DMS53 (cell line): ENCODE results near the gene SOCS1.

Experiments used
- DNase-seq: peaks from one replicate; lab custom pipeline; 2025; lab: John Stamatoyannopoulos, UW

The SOCS1 gene

GRCh38 chr16:11260596-11260966, 4.6 kb upstream of the SOCS1 start:
- DNase-seq = no peak

- DNase-seq = no peak
These were observed 3.9 kb upstream of the SOCS1 start for GRCh38 chr16:11259655-11260595.

DNA sequence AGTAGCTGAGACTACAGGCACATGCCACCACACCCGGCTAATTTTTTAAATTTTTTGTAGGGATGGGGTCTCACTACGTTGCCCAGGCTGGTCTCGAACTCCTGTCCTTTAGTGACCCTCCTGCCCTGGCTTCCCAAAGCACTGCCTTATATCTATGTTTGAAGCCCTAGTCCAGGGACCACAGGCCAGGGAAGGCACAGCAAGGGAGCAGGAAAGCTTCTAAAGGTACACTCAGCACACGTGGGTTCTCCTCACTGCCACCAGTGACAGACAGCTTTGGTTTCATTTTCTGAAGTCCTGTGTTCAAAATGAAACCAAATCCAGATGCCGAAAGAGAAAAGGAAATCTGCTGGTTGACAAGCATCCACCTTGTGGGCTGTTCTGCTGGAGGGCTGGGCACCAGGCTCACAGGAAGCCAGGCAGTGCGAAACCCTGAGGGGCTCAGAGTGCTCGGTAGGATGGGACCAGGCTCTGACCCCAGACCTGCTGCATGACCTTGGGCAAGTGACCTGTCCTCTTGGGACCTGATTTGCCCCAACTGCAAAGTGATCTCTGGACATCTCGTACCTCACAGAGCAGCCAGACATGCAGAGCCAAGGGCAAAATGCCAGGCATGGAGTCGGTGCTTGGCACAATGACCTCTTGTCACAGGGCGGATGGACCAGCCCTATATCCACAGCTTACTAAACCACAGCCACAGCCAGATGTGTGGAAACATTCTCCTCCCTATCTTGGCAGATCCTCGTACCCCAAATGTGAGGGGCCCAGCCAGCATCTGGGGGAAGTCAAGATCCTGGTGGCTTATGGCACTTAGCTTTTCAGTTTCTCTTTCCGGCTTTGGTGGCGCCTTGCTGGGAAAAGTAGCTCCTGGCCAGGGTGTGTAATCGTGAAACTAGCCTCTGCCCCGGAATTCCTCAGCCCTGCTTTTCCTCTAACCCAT, 2.8 kb upstream of the SOCS1 start:
- peak; percentile 30 for DNase-seq

DNA sequence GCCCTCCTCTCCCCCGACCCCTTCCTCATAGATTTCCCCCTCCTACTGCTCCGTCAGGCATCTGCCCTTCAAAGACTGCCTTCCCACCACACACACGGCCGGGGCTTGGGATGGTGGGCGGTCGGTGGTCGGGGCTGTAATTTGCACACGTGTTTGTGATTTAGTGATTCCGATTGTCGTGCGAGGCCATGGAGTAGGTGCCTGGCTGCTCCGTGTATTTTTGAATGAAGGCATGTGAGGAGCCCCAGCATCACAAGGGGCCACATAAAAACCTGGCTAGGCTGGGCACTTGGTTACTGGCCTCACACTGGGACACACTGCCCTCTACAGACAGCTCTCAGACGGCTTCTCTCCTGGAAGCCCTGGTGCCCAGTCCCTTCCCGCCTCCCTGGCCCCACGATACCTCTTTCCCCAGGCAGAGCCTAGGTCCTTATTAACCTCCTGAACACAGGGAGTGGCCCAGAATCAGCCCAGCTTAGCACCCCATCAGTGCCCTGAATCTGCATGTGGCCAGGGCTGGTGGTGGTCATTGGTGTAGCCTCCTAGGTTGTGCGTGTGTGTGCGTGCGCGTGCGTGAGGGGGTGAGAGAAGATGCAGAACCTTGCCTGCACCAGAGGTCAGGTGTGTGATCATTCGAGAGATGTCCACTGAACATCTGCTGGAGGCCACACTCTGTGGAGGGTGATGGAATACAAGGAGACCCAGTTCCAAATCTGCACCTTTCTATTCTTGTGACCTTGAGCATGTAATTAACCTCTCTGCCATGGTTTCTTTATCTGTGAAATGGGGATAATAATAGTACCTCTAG, 1.3 kb upstream of the SOCS1 start:
- peak; percentile 88 for DNase-seq

- DNase-seq = peak; percentile 68
These were observed 692 bp upstream of the SOCS1 start for GRCh38 chr16:11256661-11257130.

GRCh38 chr16:11254913-11255736, 879 bp downstream of the SOCS1 start:
- peak; percentile 81 for DNase-seq

GRCh38 chr16:11253995-11254912, 1.8 kb downstream of the SOCS1 start:
- DNase-seq = no peak

DNA sequence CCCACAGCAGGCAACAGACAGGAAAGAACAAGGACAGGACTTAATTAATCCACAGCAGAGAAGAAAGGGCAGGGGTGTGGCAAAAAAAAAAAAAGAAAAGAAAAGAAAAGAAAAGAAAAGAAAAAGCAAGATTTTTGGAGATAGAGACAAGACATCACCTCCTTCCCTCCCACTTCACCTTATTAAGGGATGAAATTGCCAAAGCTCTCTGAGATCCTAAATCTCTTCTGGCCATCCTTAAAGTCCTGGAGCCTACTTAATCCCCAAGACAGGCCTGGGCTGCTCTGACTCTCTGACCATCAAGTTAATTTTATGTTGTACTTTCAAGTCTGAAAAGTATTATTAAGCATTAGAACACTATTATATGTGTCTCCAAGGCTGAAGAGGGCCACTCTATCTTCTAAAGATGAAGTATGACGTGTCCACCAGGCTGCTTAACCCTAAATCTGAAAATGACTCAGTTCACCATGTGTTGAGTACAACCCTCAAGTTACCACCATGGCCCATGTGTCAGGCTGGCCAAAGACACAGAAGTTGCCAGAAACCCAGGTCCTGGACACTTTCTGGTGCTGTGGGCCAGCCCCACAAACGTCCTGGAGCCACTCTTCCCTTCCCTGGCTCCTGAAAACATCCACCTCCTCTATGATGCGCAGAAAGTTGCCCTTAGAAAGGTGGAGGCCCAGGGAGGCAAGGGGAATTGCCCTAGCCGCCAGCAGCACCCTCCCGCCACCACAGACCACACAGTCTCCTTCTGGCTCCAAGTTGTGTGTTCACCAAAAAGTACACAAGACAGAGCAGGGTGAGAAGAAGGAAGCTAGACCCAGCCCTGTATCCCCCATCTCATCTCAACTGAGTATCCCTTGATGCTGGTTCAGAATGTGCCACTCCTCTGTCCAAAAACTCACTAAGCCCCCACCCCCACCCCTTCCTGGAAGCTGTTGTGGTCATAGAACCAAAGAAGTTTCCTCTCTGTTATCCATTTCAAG, 2.7 kb downstream of the SOCS1 start:
- no peak for DNase-seq

GRCh38 chr16:11252482-11252931, 3.5 kb downstream of the SOCS1 start:
- no peak for DNase-seq

GRCh38 chr16:11251525-11252481, 4.2 kb downstream of the SOCS1 start:
- DNase-seq = no peak

DNA sequence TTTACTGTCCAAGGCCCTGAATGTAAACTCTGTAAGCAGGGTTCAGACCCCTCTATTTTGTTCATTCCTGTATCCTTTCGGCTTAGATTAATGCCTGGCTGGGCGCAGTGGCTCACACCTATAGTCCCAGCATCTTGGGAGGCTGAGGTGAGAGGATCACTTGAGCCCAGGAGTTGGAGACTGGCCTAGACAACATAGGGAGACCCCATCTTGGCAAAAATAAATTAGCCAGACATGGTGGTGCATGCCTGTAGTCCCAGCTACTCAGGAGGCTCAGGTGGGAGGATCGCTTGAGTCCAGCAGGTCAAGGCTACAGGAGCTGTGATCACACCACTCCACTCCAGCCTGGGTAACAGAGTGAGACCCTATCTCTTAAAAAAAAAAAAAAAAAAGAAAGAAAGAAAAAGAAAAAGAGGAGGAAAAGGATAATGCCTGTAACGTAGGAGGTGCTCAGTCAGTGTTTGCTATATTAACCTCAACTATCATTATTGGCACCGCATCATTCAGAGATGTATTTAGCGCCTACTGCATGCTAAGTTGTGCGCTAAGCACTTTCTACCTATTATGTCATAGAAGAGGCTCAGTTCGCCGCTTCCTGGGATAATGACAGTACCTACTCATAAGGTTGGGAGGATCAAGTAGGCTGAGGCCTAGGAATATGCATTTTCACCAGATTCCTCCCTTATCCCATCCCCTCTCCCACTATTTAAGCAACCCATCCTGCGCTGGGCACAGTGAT, 5.0 kb downstream of the SOCS1 start:
- no peak for DNase-seq

- peak; percentile 21 for DNase-seq
These were observed 5.8 kb downstream of the SOCS1 start for GRCh38 chr16:11250091-11250785.

- no peak for DNase-seq
These were observed 6.6 kb downstream of the SOCS1 start for GRCh38 chr16:11249233-11250061.

DNA sequence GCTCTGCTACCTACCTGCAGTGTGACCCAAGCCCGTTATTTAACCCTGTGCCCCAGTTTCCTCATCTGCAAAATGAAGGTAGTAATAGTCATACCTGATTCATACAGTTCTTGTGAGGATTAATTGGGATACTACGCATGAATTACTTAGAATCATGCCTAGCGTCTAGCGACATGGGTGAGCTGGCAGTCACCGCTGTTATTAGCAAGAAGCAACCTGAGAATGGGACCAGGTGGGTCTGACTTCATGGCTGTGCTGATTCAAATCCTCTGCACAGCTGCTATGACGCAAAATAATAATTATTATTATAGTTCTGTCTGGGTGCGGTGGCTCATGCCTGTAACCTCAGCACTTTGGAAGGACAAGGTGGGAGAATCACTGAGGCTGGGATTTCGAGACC, 7.9 kb downstream of the SOCS1 start:
- DNase-seq = no peak

DNA sequence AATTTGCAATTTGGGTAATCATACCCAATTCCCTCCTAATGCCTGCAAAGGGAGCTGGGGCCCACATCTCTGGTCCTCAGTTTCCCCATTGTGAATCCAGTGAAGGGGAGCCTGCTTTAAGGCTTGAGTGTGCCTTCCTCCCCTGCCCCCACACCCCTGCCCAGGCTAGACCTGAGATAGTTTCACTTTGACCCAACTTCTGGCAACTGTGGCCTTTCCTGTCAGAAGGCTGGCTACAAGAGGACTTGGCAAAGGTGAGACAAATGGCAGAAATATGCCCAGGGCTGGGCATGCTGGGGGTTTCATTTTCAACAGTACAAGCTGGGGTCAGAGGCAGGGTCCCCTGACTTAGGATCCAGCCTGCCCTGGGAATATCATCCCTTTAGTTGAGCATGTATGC, 10.0 kb downstream of the SOCS1 start:
- DNase-seq = no peak
